Muscle layer of duodenum (tissue), 2 donors: ENCODE results near the gene DSCAML1.

Experiments used
- H3K27ac ChIP-seq: one replicate; pipeline ENCODE4 v1.7.0; 2013; ENCODE audit warnings: mild to moderate bottlenecking, low read length
- H3K27me3 ChIP-seq: one replicate; pipeline ENCODE4 v1.7.0; 2013; ENCODE audit warnings: low read depth, mild to moderate bottlenecking, control low read depth, low read length
- H3K36me3 ChIP-seq, 2 donors: one replicate each; pipeline ENCODE4 v1.7.0; 2013; ENCODE audit warnings: low read length in 2 of 2, control low read depth in 1 of 2, mild to moderate bottlenecking in 1 of 2; ENCODE audit not compliant: insufficient read depth in 2 of 2, control insufficient read depth in 1 of 2
- H3K4me1 ChIP-seq, 2 donors: one replicate each; pipeline ENCODE4 v1.7.0; 2013; ENCODE audit warnings: low read length in 2 of 2, mild to moderate bottlenecking in 2 of 2, control low read depth in 1 of 2, moderate library complexity in 1 of 2; ENCODE audit not compliant: insufficient read depth in 2 of 2, control insufficient read depth in 1 of 2
- H3K4me3 ChIP-seq, 2 donors: one replicate each; pipeline ENCODE4 v1.7.0; 2013; ENCODE audit warnings: low read length in 2 of 2, low read depth in 1 of 2, mild to moderate bottlenecking in 1 of 2
- H3K9me3 ChIP-seq, 2 donors: one replicate each; pipeline ENCODE4 v1.7.0; 2013; ENCODE audit warnings: low read length in 2 of 2, control low read depth in 1 of 2, mild to moderate bottlenecking in 1 of 2; ENCODE audit not compliant: control insufficient read depth in 1 of 2
- donor health status: healthy.

The DSCAML1 gene

DNA sequence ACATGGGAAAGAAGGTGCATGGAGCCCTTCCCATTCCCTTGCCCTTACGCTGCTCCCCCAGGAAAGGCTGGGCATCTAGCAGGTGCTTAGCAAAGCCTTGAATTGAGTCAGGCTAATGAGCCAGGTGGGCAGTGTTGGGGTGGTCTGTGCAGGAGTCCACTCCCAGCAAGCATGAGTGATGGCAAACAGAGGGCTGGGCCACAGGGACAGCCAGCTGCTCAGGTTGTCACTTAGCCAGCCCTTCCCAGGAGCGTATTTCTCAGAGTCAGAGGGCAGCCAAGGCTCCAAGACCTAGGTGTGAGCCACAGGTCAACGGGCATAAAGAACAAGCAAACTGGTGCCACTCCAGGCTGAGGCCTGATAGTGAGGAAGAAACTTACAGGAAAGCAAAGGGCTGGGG, 149.8 kb downstream of the DSCAML1 start:
- H3K4me1 ChIP-seq = no peaks in the 10 kb centered on the region
- no peak overlapping the region for H3K4me3 ChIP-seq
- H3K27ac ChIP-seq = no peak overlapping the region

GRCh38 chr11:117646411-117646810, 150.6 kb downstream of the DSCAML1 start:
- Histone ChIP-seq H3K4me3 (no peak overlapping the region), H3K27me3 (no peaks in the 10 kb centered on the region), H3K9me3 (no peaks in the 10 kb centered on the region), H3K27ac (no peak overlapping the region), H3K36me3 (no peaks in the 10 kb centered on the region), H3K4me1 (no peaks in the 10 kb centered on the region)

More for the DNA sequence above, 149.8 kb downstream of the DSCAML1 start:
- Histone ChIP-seq H3K27me3 (no peaks in the 10 kb centered on the region), H3K36me3 (no peaks in the 10 kb centered on the region), H3K9me3 (no peaks in the 10 kb centered on the region)

DNA sequence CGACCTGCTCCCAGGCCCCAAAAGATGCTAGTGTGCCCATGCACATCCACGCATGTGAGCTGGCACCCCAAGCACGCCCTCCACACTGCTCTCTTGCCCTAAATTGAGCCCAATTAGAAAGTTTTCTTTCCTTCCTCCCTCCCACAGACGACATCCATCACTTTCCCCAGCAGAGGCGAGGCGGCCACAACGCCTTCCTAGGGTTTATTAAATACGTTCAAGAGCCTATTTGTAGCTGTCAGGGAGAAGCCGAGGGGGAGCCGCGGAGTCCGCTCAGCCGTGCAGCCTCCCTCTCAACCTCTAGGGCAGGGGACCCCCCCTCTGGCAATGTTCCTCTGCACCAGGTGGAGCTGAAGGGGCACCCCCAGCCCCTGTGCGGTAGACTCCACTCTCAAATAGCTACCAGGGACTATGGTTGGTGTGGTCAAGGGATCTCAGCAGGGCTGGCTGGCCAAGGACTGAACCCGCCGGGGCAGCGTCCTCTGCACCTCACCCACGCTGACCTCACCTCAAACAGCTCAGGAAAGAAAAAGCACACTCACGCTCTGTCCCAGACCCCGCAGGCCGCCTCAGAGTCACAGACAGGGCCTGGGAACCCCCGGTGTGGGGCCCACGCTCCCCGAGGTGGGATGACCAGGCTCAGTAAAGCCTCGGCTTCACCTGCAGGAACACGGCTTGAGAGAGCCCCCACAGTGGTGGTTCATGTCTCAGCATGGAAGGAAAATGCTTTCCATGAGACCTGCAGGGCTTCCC, 152.4 kb downstream of the DSCAML1 start:
- Histone ChIP-seq H3K4me3 (no peak overlapping the region), H3K4me1 (no peaks in the 10 kb centered on the region), H3K36me3 (no peaks in the 10 kb centered on the region), H3K27ac (no peak overlapping the region), H3K27me3 (no peaks in the 10 kb centered on the region), H3K9me3 (no peaks in the 10 kb centered on the region)

- Histone ChIP-seq H3K4me1 (no peaks in the 10 kb centered on the region), H3K4me3 (no peak overlapping the region), H3K27ac (no peak overlapping the region), H3K9me3 (no peaks in the 10 kb centered on the region), H3K27me3 (no peaks in the 10 kb centered on the region), H3K36me3 (no peaks in the 10 kb centered on the region)
Measured at GRCh38 chr11:117643606-117644300, 153.3 kb downstream of the DSCAML1 start.

DNA sequence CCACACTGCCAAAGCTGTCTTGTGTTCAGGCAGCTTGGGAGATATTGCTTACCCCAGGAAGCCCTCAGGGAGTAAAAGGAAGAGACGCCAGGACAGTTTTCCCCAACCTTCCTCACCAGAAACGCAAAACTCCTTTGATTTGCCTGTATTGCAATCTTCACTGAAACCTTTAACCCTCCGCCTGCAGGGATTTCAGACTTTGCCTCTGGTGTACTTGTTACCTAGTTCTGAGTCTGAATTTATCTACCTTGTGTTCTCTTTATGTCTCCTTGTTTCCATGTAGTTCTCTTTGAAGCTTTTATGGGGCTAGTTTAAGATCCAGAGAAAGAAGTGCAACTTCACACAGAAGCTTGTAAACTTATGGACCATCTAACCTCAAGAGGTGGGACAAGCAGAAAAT, 154.2 kb downstream of the DSCAML1 start:
- H3K4me3 ChIP-seq = no peak overlapping the region
- H3K27ac ChIP-seq = no peak overlapping the region
- no peaks in the 10 kb centered on the region for H3K4me1 ChIP-seq
- H3K27me3 ChIP-seq = no peaks in the 10 kb centered on the region
- no peaks in the 10 kb centered on the region for H3K36me3 ChIP-seq
- no peaks in the 10 kb centered on the region for H3K9me3 ChIP-seq

- no peaks in the 10 kb centered on the region for H3K4me1 ChIP-seq
- H3K27me3 ChIP-seq = no peaks in the 10 kb centered on the region
- H3K9me3 ChIP-seq = no peaks in the 10 kb centered on the region
- H3K27ac ChIP-seq = no peak overlapping the region
- H3K36me3 ChIP-seq = no peaks in the 10 kb centered on the region
- no peak overlapping the region for H3K4me3 ChIP-seq
Measured at GRCh38 chr11:117642396-117642795, 154.6 kb downstream of the DSCAML1 start.

- H3K27ac ChIP-seq = no peak overlapping the region
- H3K27me3 ChIP-seq = no peaks in the 10 kb centered on the region
- no peaks in the 10 kb centered on the region for H3K9me3 ChIP-seq
- no peak overlapping the region for H3K4me3 ChIP-seq
- no peaks in the 10 kb centered on the region for H3K36me3 ChIP-seq
- no peaks in the 10 kb centered on the region for H3K4me1 ChIP-seq
Measured at GRCh38 chr11:117641008-117641915, 155.8 kb downstream of the DSCAML1 start.

GRCh38 chr11:117640041-117640440, 157.0 kb downstream of the DSCAML1 start:
- H3K27ac ChIP-seq = no peak overlapping the region
- no peaks in the 10 kb centered on the region for H3K4me1 ChIP-seq
- no peaks in the 10 kb centered on the region for H3K36me3 ChIP-seq
- no peak overlapping the region for H3K4me3 ChIP-seq
- no peaks in the 10 kb centered on the region for H3K27me3 ChIP-seq
- H3K9me3 ChIP-seq = no peaks in the 10 kb centered on the region

- no peaks in the 10 kb centered on the region for H3K27me3 ChIP-seq
- H3K27ac ChIP-seq = no peak overlapping the region
- no peak overlapping the region for H3K4me3 ChIP-seq
- no peaks in the 10 kb centered on the region for H3K9me3 ChIP-seq
- no peaks in the 10 kb centered on the region for H3K36me3 ChIP-seq
- no peaks in the 10 kb centered on the region for H3K4me1 ChIP-seq
Measured at GRCh38 chr11:117639601-117640000, 157.4 kb downstream of the DSCAML1 start.

DNA sequence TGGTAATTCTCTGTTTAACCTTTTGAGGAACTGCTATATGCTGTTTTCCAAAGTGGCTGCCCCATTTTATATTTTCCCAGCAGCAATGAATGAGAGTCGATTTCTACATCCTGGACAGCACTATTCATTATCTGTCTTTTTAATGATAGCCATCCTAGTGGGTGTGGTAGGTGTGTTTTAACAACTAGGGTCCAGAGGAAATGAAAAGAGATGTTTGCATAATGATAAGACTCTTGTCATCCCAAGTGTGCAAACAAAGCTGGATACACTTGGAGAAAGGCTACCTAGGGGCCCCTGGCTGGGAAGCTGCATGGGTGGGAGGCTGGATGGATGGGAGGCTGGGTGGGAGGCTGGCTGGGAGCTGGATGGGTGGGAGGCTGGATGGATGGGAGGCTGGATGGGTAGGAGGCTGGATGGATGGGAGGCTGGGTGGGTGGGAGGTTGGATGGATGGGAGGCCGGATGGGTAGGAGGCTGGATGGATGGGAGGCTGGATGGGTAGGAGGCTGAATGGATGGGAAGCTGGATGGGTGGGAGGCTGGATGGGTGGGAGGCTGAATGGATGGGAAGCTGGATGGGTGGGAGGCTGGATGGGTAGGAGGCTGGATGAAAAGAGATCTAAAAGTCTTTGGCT, 158.0 kb downstream of the DSCAML1 start:
- no peak overlapping the region for H3K27ac ChIP-seq
- no peaks in the 10 kb centered on the region for H3K36me3 ChIP-seq
- H3K4me1 ChIP-seq = no peaks in the 10 kb centered on the region
- H3K27me3 ChIP-seq = no peaks in the 10 kb centered on the region
- H3K4me3 ChIP-seq = no peak overlapping the region
- H3K9me3 ChIP-seq = no peaks in the 10 kb centered on the region
